Measurements from ENCODE around the gene TMEM128. TPM values are rescaled to one million over a fixed set of nuclear protein-coding genes. Genes with fewer than 3 reads are reported as not detected.
"Not testable (repeated sequence)": the region's sequence is repeated elsewhere in the genome, so short reads cannot be mapped to it uniquely, and the experiment has no call there.

The TMEM128 gene
- total RNA-seq, 1 donor from 2014 or later, result 20.0 TPM

- DNase-seq (ENCODE audit: low read depth), result peak; percentile 36
- no peak overlapping the region for H3K4me3 ChIP-seq (ENCODE audit: low read depth, low read length)
- no peaks in the 10 kb centered on the region for H3K27me3 ChIP-seq (ENCODE audit: control insufficient read depth, insufficient read depth, low read length)
- no peak for FAIRE-seq
- H3K36me3 ChIP-seq (ENCODE audit: control insufficient read depth, insufficient read depth, low read length), result no peaks in the 10 kb centered on the region
- TF ChIP-seq, protein P1, sequence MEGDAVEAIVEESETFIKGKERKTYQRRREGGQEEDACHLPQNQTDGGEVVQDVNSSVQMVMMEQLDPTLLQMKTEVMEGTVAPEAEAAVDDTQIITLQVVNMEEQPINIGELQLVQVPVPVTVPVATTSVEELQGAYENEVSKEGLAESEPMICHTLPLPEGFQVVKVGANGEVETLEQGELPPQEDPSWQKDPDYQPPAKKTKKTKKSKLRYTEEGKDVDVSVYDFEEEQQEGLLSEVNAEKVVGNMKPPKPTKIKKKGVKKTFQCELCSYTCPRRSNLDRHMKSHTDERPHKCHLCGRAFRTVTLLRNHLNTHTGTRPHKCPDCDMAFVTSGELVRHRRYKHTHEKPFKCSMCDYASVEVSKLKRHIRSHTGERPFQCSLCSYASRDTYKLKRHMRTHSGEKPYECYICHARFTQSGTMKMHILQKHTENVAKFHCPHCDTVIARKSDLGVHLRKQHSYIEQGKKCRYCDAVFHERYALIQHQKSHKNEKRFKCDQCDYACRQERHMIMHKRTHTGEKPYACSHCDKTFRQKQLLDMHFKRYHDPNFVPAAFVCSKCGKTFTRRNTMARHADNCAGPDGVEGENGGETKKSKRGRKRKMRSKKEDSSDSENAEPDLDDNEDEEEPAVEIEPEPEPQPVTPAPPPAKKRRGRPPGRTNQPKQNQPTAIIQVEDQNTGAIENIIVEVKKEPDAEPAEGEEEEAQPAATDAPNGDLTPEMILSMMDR (IDR thresholded peaks at IDR 0.05; ENCODE audit: insufficient read depth, low read length, severe bottlenecking), result no peak
Observed at GRCh38 chr4:4217113-4217512, 30.9 kb downstream of the TMEM128 start.

- DNase-seq (ENCODE audit: low read depth), result peak; percentile 67
- FAIRE-seq, result peak; percentile 82
- no peaks in the 10 kb centered on the region for H3K27me3 ChIP-seq (ENCODE audit: control insufficient read depth, insufficient read depth, low read length)
- no peaks in the 10 kb centered on the region for H3K36me3 ChIP-seq (ENCODE audit: control insufficient read depth, insufficient read depth, low read length)
- no peak overlapping the region for H3K4me3 ChIP-seq (ENCODE audit: low read depth, low read length)
- TF ChIP-seq, protein P1 (IDR thresholded peaks at IDR 0.05; ENCODE audit: insufficient read depth, low read length, severe bottlenecking), result no peak
Observed at GRCh38 chr4:4216648-4217047, 31.4 kb downstream of the TMEM128 start.

- not testable (repeated sequence) for FAIRE-seq; H3K4me3 ChIP-seq (ENCODE audit: low read depth, low read length); H3K36me3 ChIP-seq (ENCODE audit: control insufficient read depth, insufficient read depth, low read length); H3K27me3 ChIP-seq (ENCODE audit: control insufficient read depth, insufficient read depth, low read length); DNase-seq (ENCODE audit: low read depth)
Observed at GRCh38 chr4:4213674-4214073, 34.3 kb downstream of the TMEM128 start.

- FAIRE-seq (no peak), DNase-seq (ENCODE audit: low read depth) (no peak)
- Histone ChIP-seq H3K36me3 (ENCODE audit: control insufficient read depth, insufficient read depth, low read length) (no peaks in the 10 kb centered on the region), H3K4me3 (ENCODE audit: low read depth, low read length) (no peak overlapping the region), H3K27me3 (ENCODE audit: control insufficient read depth, insufficient read depth, low read length) (peaks cover 4% of the 10 kb centered on the region)
- TF ChIP-seq, protein P1 (IDR thresholded peaks at IDR 0.05; ENCODE audit: insufficient read depth, low read length, severe bottlenecking), result no peak
Observed at GRCh38 chr4:4206204-4206603, 41.8 kb downstream of the TMEM128 start.

DNA sequence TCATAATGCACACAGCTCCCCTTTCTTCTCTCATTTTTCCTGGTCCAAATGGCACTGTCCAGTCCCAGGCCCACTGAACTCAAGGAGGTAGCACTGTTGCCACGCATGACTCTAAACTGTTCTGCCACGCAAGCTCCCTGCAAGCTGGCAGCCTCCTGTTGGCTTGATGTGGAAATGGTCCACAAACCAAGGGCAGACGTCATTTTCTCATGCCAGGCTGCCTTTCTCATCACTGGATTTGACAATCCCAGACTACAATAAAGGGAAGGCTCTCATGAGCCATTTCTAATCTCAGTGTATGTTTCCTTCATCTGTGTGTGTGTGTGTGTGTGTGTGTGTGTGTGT lies 43.6 kb downstream of the TMEM128 start:
- FAIRE-seq (no peak), DNase-seq (ENCODE audit: low read depth) (no peak)
- H3K4me3 ChIP-seq (ENCODE audit: low read depth, low read length), result no peak overlapping the region
- peaks cover 4% of the 10 kb centered on the region for H3K27me3 ChIP-seq (ENCODE audit: control insufficient read depth, insufficient read depth, low read length)
- TF ChIP-seq, protein P1 (IDR thresholded peaks at IDR 0.05; ENCODE audit: insufficient read depth, low read length, severe bottlenecking), result no peak
- H3K36me3 ChIP-seq (ENCODE audit: control insufficient read depth, insufficient read depth, low read length), result no peaks in the 10 kb centered on the region

GRCh38 chr4:4203688-4204400 lies 44.2 kb downstream of the TMEM128 start:
- no peak for FAIRE-seq
- Histone ChIP-seq H3K4me3 (ENCODE audit: low read depth, low read length) (no peak overlapping the region), H3K36me3 (ENCODE audit: control insufficient read depth, insufficient read depth, low read length) (no peaks in the 10 kb centered on the region), H3K27me3 (ENCODE audit: control insufficient read depth, insufficient read depth, low read length) (peaks cover 4% of the 10 kb centered on the region)
- TF ChIP-seq, protein P1 (IDR thresholded peaks at IDR 0.05; ENCODE audit: insufficient read depth, low read length, severe bottlenecking), result no peak
- no peak for DNase-seq (ENCODE audit: low read depth)

Data from bronchial epithelial cell (primary cell).